Neural cell (in vitro differentiated cells): Measurements from ENCODE around the gene ZCCHC2. TPM values are rescaled to one million over a fixed set of nuclear protein-coding genes. Genes with fewer than 3 reads are reported as not detected.

Experiments
- H2AFZ ChIP-seq: fragments of 200-600, 300-800 bp; sonication (generic), shearing (Covaris generic); 2 replicates; pipeline ENCODE4 v1.6.0; 2014; ENCODE audit warnings: low read depth, mild to moderate bottlenecking, antibody characterized with exemption, low read length, moderate library complexity
- H3F3A ChIP-seq: fragments of 200-600 bp; shearing (Covaris generic); 2 replicates; pipeline ENCODE4 v1.6.1; 2016; ENCODE audit warnings: mild to moderate bottlenecking, moderate library complexity, mixed read lengths, antibody characterized with exemption, low read length; ENCODE audit not compliant: insufficient read depth, poor library complexity, severe bottlenecking
- H3K27ac ChIP-seq: fragments of 200-600, 300-800 bp; sonication (generic), shearing (Covaris generic); 2 replicates; pipeline ENCODE4 v1.5.1; 2014; ENCODE audit warnings: mild to moderate bottlenecking, low read length, moderate library complexity
- H3K27me3 ChIP-seq: fragments of 300-800, 200-600 bp; sonication (generic), shearing (Covaris generic); 2 replicates; pipeline ENCODE4 v1.6.0; 2014; ENCODE audit warnings: mild to moderate bottlenecking, low read depth, low read length, moderate library complexity; ENCODE audit not compliant: insufficient read depth
- H3K36me3 ChIP-seq: fragments of 300-800, 200-600 bp; sonication (generic), shearing (Covaris generic); 2 replicates; pipeline ENCODE4 v1.5.1; 2014; ENCODE audit warnings: mild to moderate bottlenecking, antibody characterized with exemption, low read length, moderate library complexity; ENCODE audit not compliant: insufficient read depth
- H3K4me2 ChIP-seq: fragments of 300-800, 200-600 bp; sonication (generic), shearing (Covaris generic); 2 replicates; pipeline ENCODE4 v1.6.0; 2014; ENCODE audit warnings: mild to moderate bottlenecking, low read length
- H3K4me3 ChIP-seq: fragments of 300-800, 200-600 bp; sonication (generic), shearing (Covaris generic); 2 replicates; pipeline ENCODE4 v1.5.1; 2014; ENCODE audit warnings: mild to moderate bottlenecking, low read length, moderate library complexity
- H3K79me2 ChIP-seq: fragments of 200-600 bp; shearing (Covaris generic); replicated peaks from 2 replicates; pipeline ENCODE4 v1.6.0; 2014; ENCODE audit warnings: mild to moderate bottlenecking, low read length, moderate library complexity; ENCODE audit not compliant: insufficient read depth
- H3K9ac ChIP-seq: fragments of 300-800, 200-600 bp; sonication (generic), shearing (Covaris generic); 2 replicates; pipeline ENCODE4 v1.6.1; 2016; ENCODE audit warnings: mild to moderate bottlenecking, low read length, mixed read lengths
- H3K9me2 ChIP-seq: fragments of 200-600 bp; shearing (Covaris generic); 2 replicates; pipeline ENCODE4 v1.6.1; 2016; ENCODE audit warnings: mild to moderate bottlenecking, low read length, mixed read lengths; ENCODE audit not compliant: insufficient read depth
- H3K9me3 ChIP-seq: fragments of 200-600, 300-800 bp; sonication (generic), shearing (Covaris generic); 2 replicates; pipeline ENCODE4 v1.6.1; 2016; ENCODE audit warnings: mild to moderate bottlenecking, mixed run types, low read length, moderate library complexity, mixed read lengths
- H4K20me1 ChIP-seq: fragments of 200-600 bp; shearing (Covaris generic); 2 replicates; pipeline ENCODE4 v1.6.1; 2016; ENCODE audit warnings: mild to moderate bottlenecking, mixed run types; ENCODE audit not compliant: insufficient read depth
- EP300 ChIP-seq: fragments of 450-650 bp; conservative IDR thresholded peaks from 2 replicates; pipeline ENCODE4 v1.6.1; 2014; ENCODE audit warnings: antibody characterized with exemption, mild to moderate bottlenecking, moderate library complexity; ENCODE audit not compliant: poor library complexity, severe bottlenecking
- EZH2 ChIP-seq: fragments of 200-600, 300-800 bp; shearing (Covaris generic), sonication (generic); IDR thresholded peaks from 2 replicates; pipeline ENCODE4 v1.6.1; 2014; ENCODE audit warnings: antibody characterized with exemption, low read length, borderline replicate concordance, mild to moderate bottlenecking; ENCODE audit not compliant: insufficient read depth, poor library complexity, severe bottlenecking
- MXI1 ChIP-seq: fragments of 450-650 bp; conservative IDR thresholded peaks from 2 replicates; pipeline ENCODE4 v1.6.1; 2014; ENCODE audit warnings: antibody characterized with exemption, mild to moderate bottlenecking; ENCODE audit not compliant: poor library complexity, severe bottlenecking
- POLR2AphosphoS5 ChIP-seq: IDR thresholded peaks from 2 replicates; pipeline ENCODE4 v1.6.1; 2012
- RAD21 ChIP-seq: fragments of 450-650 bp; conservative IDR thresholded peaks from 2 replicates; pipeline ENCODE4 v1.6.1; 2014; ENCODE audit warnings: antibody characterized with exemption, mild to moderate bottlenecking, moderate library complexity
- SMC3 ChIP-seq: fragments of 450-650 bp; conservative IDR thresholded peaks from 2 replicates; pipeline ENCODE4 v1.6.1; 2014; ENCODE audit warnings: antibody characterized with exemption, mild to moderate bottlenecking, moderate library complexity; ENCODE audit not compliant: poor library complexity
- TAF1 ChIP-seq: IDR thresholded peaks from 2 replicates; pipeline ENCODE4 v1.6.1; 2012; ENCODE audit warnings: low read depth
- polyA plus RNA-seq: library from polyadenylated mRNA; depleted of rRNA; stranded (reverse); fragments of >200 nt; gene quantifications from 2 replicates; pipeline ENCODE4 v1.2.3, GENCODE V29; 2014
- TF ChIP-seq, protein P1 (sequence below): IDR thresholded peaks from 2 replicates; pipeline ENCODE4 v1.6.1; 2012; ENCODE audit warnings: borderline replicate concordance
- TF ChIP-seq, protein P2 (sequence below): fragments of 450-650 bp; IDR thresholded peaks from 2 replicates; pipeline ENCODE4 v1.5.1; 2014; ENCODE audit warnings: antibody characterized with exemption, mild to moderate bottlenecking, moderate library complexity; ENCODE audit not compliant: poor library complexity, severe bottlenecking

ZCCHC2 gene
- polyA plus RNA-seq, 1 donor from 2014 or later = 3.8 TPM

- Histone ChIP-seq H3K79me2 (no peaks in the 10 kb centered on the region), H2AFZ (no peak overlapping the region), H3K27ac (no peak overlapping the region), H3F3A (no peaks in the 10 kb centered on the region), H3K9me3 (no peaks in the 10 kb centered on the region), H3K9ac (no peak overlapping the region), H3K36me3 (no peaks in the 10 kb centered on the region), H3K9me2 (no peaks in the 10 kb centered on the region), H3K27me3 (no peaks in the 10 kb centered on the region), H3K4me3 (no peak overlapping the region), H3K4me2 (no peak overlapping the region), H4K20me1 (no peaks in the 10 kb centered on the region)
- TF ChIP-seq, protein P1, sequence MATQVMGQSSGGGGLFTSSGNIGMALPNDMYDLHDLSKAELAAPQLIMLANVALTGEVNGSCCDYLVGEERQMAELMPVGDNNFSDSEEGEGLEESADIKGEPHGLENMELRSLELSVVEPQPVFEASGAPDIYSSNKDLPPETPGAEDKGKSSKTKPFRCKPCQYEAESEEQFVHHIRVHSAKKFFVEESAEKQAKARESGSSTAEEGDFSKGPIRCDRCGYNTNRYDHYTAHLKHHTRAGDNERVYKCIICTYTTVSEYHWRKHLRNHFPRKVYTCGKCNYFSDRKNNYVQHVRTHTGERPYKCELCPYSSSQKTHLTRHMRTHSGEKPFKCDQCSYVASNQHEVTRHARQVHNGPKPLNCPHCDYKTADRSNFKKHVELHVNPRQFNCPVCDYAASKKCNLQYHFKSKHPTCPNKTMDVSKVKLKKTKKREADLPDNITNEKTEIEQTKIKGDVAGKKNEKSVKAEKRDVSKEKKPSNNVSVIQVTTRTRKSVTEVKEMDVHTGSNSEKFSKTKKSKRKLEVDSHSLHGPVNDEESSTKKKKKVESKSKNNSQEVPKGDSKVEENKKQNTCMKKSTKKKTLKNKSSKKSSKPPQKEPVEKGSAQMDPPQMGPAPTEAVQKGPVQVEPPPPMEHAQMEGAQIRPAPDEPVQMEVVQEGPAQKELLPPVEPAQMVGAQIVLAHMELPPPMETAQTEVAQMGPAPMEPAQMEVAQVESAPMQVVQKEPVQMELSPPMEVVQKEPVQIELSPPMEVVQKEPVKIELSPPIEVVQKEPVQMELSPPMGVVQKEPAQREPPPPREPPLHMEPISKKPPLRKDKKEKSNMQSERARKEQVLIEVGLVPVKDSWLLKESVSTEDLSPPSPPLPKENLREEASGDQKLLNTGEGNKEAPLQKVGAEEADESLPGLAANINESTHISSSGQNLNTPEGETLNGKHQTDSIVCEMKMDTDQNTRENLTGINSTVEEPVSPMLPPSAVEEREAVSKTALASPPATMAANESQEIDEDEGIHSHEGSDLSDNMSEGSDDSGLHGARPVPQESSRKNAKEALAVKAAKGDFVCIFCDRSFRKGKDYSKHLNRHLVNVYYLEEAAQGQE = no peak
- no peak for TF ChIP-seq SMC3
- no peak for TF ChIP-seq EP300
- TF ChIP-seq MXI1 = no peak
- TF ChIP-seq RAD21 = no peak
- TF ChIP-seq TAF1 = no peak
- TF ChIP-seq POLR2AphosphoS5 = no peak
- TF ChIP-seq, protein P2, sequence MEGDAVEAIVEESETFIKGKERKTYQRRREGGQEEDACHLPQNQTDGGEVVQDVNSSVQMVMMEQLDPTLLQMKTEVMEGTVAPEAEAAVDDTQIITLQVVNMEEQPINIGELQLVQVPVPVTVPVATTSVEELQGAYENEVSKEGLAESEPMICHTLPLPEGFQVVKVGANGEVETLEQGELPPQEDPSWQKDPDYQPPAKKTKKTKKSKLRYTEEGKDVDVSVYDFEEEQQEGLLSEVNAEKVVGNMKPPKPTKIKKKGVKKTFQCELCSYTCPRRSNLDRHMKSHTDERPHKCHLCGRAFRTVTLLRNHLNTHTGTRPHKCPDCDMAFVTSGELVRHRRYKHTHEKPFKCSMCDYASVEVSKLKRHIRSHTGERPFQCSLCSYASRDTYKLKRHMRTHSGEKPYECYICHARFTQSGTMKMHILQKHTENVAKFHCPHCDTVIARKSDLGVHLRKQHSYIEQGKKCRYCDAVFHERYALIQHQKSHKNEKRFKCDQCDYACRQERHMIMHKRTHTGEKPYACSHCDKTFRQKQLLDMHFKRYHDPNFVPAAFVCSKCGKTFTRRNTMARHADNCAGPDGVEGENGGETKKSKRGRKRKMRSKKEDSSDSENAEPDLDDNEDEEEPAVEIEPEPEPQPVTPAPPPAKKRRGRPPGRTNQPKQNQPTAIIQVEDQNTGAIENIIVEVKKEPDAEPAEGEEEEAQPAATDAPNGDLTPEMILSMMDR = no peak
- TF ChIP-seq EZH2 = no peak
Measured at GRCh38 chr18:62550746-62551145, 27.9 kb downstream of the ZCCHC2 start.

DNA sequence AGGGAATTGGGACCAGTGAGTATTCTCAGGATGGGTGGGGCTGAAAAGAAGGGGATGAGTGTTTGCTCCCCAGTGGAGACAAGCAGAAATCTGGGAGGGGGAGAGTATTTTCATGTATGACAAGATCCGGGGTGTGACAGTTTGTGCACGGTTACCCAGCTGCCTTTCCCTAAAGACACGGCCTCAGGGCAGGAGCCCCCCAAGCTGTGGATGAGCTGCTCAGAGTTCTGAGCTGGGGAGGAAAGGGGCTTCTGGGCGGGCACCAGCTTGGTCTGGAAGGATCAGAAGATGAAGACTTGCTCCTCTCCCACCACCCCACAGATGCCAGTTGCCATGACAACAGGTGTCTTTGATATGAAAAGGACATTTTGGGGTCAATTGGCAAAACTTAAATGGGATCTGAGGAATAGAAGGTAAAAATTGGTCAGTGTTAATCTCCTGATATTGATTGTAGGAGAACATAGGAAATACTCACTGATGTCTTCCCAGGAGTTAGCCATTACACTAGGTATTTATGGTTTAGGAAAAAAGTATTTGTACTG lies 29.2 kb downstream of the ZCCHC2 start:
- no peak overlapping the region for H3K9ac ChIP-seq
- no peaks in the 10 kb centered on the region for H3K27me3 ChIP-seq
- H3K4me2 ChIP-seq = no peak overlapping the region
- H3K36me3 ChIP-seq = no peaks in the 10 kb centered on the region
- H3K9me3 ChIP-seq = no peaks in the 10 kb centered on the region
- no peak overlapping the region for H3K4me3 ChIP-seq
- H3K79me2 ChIP-seq = no peaks in the 10 kb centered on the region
- TF ChIP-seq RAD21 (no peak), EZH2 (no peak), POLR2AphosphoS5 (no peak), EP300 (no peak), MXI1 (no peak), TAF1 (no peak), SMC3 (no peak)
- TF ChIP-seq, protein P1 = no peak
- H2AFZ ChIP-seq = no peak overlapping the region
- H3F3A ChIP-seq = no peaks in the 10 kb centered on the region
- H4K20me1 ChIP-seq = no peaks in the 10 kb centered on the region
- no peak overlapping the region for H3K27ac ChIP-seq
- no peaks in the 10 kb centered on the region for H3K9me2 ChIP-seq
